Activated naive CD4-positive, alpha-beta T cell treated with anti-CD3 and anti-CD28 coated beads, Interleukin-2, amount 10 ng/mL, durations not matched to agents 7 days and 5 days (primary cell): Measurements from ENCODE around the gene SLC2A2.

Experiments used
- CTCF ChIA-PET: fragments of 350-600 bp; sonication (Branson Sonifier 250); formaldehyde crosslinking; loops from one replicate; lab custom pipeline; 2021; ENCODE audit warnings: antibody characterized with exemption; lab: Charles Lee
- DNase-seq: peaks from one replicate; pipeline ENCODE4 v3.0.0-alpha.2; 2020
- H3K27ac Mint-ChIP-seq: one replicate; pipeline ENCODE4 v1.8.0; 2021; ENCODE audit warnings: mild to moderate bottlenecking, moderate library complexity, mixed read lengths
- H3K27me3 Mint-ChIP-seq: one replicate; pipeline ENCODE4 v1.8.0; 2021; ENCODE audit warnings: mild to moderate bottlenecking, mixed read lengths
- H3K36me3 Mint-ChIP-seq: one replicate; pipeline ENCODE4 v1.8.0; 2021; ENCODE audit warnings: mixed read lengths
- H3K4me1 Mint-ChIP-seq: one replicate; pipeline ENCODE4 v1.8.0; 2021; ENCODE audit warnings: mixed read lengths
- H3K4me3 Mint-ChIP-seq: one replicate; pipeline ENCODE4 v1.8.0; 2021; ENCODE audit warnings: mild to moderate bottlenecking, moderate library complexity, mixed read lengths
- H3K9me3 Mint-ChIP-seq: one replicate; pipeline ENCODE4 v1.8.0; 2021; ENCODE audit warnings: mixed read lengths

The SLC2A2 gene

GRCh38 chr3:170959457-170959856 lies 67.1 kb downstream of the SLC2A2 start:
- DNase-seq, result no peak
- H3K4me3 Mint-ChIP-seq, result no peak overlapping the region
- CTCF ChIA-PET, result interaction anchor here (2.4 kb wide), 1 partner anchor 870 kb away, joined by 7 read pairs; no protein-coding TSS in a partner anchor
- no peaks in the 10 kb centered on the region for H3K4me1 Mint-ChIP-seq
- no peaks in the 10 kb centered on the region for H3K9me3 Mint-ChIP-seq
- peaks cover 6% of the 10 kb centered on the region for H3K27me3 Mint-ChIP-seq
- no peaks in the 10 kb centered on the region for H3K36me3 Mint-ChIP-seq
- no peak overlapping the region for H3K27ac Mint-ChIP-seq

DNA sequence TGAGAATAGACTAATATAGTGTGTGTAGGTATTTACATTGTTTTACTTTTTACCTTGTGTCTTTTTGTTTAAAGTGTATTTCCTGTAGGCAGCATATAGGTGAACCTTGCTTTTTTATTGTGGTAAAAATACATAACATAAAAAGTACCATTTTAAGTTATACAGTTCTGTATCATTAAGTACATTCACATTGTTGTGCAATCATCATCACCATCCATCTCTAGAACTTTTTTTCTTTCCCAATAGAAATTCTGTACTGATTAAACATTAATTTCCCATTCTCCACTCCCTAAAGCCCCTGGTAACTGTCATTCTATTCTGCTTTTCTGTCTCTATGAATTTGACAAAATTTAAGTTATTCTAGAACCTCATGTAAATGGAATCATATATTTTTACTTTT lies 69.9 kb downstream of the SLC2A2 start:
- Mint-ChIP-seq H3K9me3 (no peaks in the 10 kb centered on the region), H3K4me3 (no peak overlapping the region), H3K27me3 (peaks cover 11% of the 10 kb centered on the region), H3K36me3 (no peaks in the 10 kb centered on the region), H3K4me1 (no peaks in the 10 kb centered on the region), H3K27ac (no peak overlapping the region)
- CTCF ChIA-PET, result interaction anchor here (0.6 kb wide), 1 partner anchor 1489 kb away, joined by 3 read pairs; no protein-coding TSS in a partner anchor
- no peak for DNase-seq

- no peak for DNase-seq
- Mint-ChIP-seq H3K4me3 (no peak overlapping the region), H3K36me3 (no peaks in the 10 kb centered on the region), H3K9me3 (no peaks in the 10 kb centered on the region), H3K27me3 (peaks cover 11% of the 10 kb centered on the region), H3K27ac (no peak overlapping the region), H3K4me1 (no peaks in the 10 kb centered on the region)
- CTCF ChIA-PET, result no interaction called here
These were observed 72.8 kb downstream of the SLC2A2 start for GRCh38 chr3:170953736-170954135.

- Mint-ChIP-seq H3K4me1 (no peaks in the 10 kb centered on the region), H3K36me3 (no peaks in the 10 kb centered on the region), H3K9me3 (no peaks in the 10 kb centered on the region), H3K27ac (no peak overlapping the region), H3K4me3 (no peak overlapping the region), H3K27me3 (peaks cover 11% of the 10 kb centered on the region)
- DNase-seq, result no peak
- CTCF ChIA-PET, result interaction anchor here (1.1 kb wide), 1 partner anchor 819 kb away, joined by 4 read pairs; no protein-coding TSS in a partner anchor
These were observed 73.3 kb downstream of the SLC2A2 start for GRCh38 chr3:170953229-170953628.

- Mint-ChIP-seq H3K4me1 (no peaks in the 10 kb centered on the region), H3K27me3 (peaks cover 5% of the 10 kb centered on the region), H3K36me3 (no peaks in the 10 kb centered on the region), H3K9me3 (no peaks in the 10 kb centered on the region), H3K27ac (no peak overlapping the region), H3K4me3 (no peak overlapping the region)
- CTCF ChIA-PET, result no interaction called here
- DNase-seq, result no peak
These were observed 77.3 kb downstream of the SLC2A2 start for GRCh38 chr3:170949211-170949610.

GRCh38 chr3:170947018-170947769 lies 79.3 kb downstream of the SLC2A2 start:
- DNase-seq, result no peak
- no peaks in the 10 kb centered on the region for H3K36me3 Mint-ChIP-seq
- CTCF ChIA-PET, result no interaction called here

More at GRCh38 chr3:170947018-170947769, 79.3 kb downstream of the SLC2A2 start:
- H3K4me1 Mint-ChIP-seq, result no peaks in the 10 kb centered on the region
- H3K9me3 Mint-ChIP-seq, result no peaks in the 10 kb centered on the region
- no peak overlapping the region for H3K4me3 Mint-ChIP-seq
- no peak overlapping the region for H3K27ac Mint-ChIP-seq
- no peaks in the 10 kb centered on the region for H3K27me3 Mint-ChIP-seq
